Loucy (cell line): Measurements from ENCODE around the gene SEC14L2.

Source experiments
- H2AFZ ChIP-seq: fragments of 200-600 bp; sonication (generic); 2 replicates; pipeline ENCODE4 v1.6.0; 2016; ENCODE audit warnings: antibody characterized with exemption, mild to moderate bottlenecking, low read length, moderate library complexity
- H3F3A ChIP-seq: fragments of 200-600 bp; 2 replicates; pipeline ENCODE4 v1.6.0; 2016; ENCODE audit warnings: antibody characterized with exemption, low read depth, mild to moderate bottlenecking
- H3K27me3 ChIP-seq: fragments of 200-600 bp; sonication (generic); 2 replicates; pipeline ENCODE4 v1.6.1; 2014; ENCODE audit warnings: low read length, mild to moderate bottlenecking; ENCODE audit not compliant: insufficient read depth, poor library complexity, severe bottlenecking
- H3K36me3 ChIP-seq: fragments of 200-600 bp; sonication (generic); 2 replicates; pipeline ENCODE4 v1.6.1; 2016; ENCODE audit warnings: low read length; ENCODE audit not compliant: insufficient read depth
- H3K4me1 ChIP-seq: fragments of 200-600 bp; sonication (generic); 2 replicates; pipeline ENCODE4 v1.5.1; 2014; ENCODE audit warnings: low read length, mild to moderate bottlenecking; ENCODE audit not compliant: insufficient read depth, poor library complexity, severe bottlenecking
- H3K4me2 ChIP-seq: fragments of 200-600 bp; sonication (generic); 2 replicates; pipeline ENCODE4 v1.6.0; 2014; ENCODE audit warnings: antibody characterized with exemption, low read length, low read depth, mild to moderate bottlenecking; ENCODE audit not compliant: poor library complexity, severe bottlenecking
- H3K4me3 ChIP-seq: fragments of 200-600 bp; sonication (generic); 2 replicates; pipeline ENCODE4 v1.5.1; 2014; ENCODE audit warnings: low read length, mild to moderate bottlenecking, mixed read lengths; ENCODE audit not compliant: poor library complexity, severe bottlenecking
- H3K79me2 ChIP-seq: fragments of 200-600 bp; sonication (generic); 2 replicates; pipeline ENCODE4 v1.6.1; 2014; ENCODE audit warnings: low read length; ENCODE audit not compliant: insufficient read depth
- H3K9ac ChIP-seq: fragments of 200-600 bp; sonication (generic); 2 replicates; pipeline ENCODE4 v1.6.0; 2014; ENCODE audit warnings: mild to moderate bottlenecking, low read depth, low read length, moderate library complexity; ENCODE audit not compliant: poor library complexity, severe bottlenecking
- H3K9me2 ChIP-seq: fragments of 200-600 bp; sonication (generic); replicated peaks from 2 replicates; pipeline ENCODE4 v1.6.1; 2016; ENCODE audit warnings: low read depth, low read length, mixed read lengths
- H3K9me3 ChIP-seq: fragments of 200-600 bp; sonication (generic); 2 replicates; pipeline ENCODE4 v1.6.1; 2014; ENCODE audit warnings: mild to moderate bottlenecking, antibody characterized with exemption, low read length, low read depth; ENCODE audit not compliant: insufficient read depth
- H4K20me1 ChIP-seq: fragments of 200-600 bp; sonication (generic); 2 replicates; pipeline ENCODE4 v1.6.0; 2014; ENCODE audit warnings: antibody characterized with exemption, low read length, mild to moderate bottlenecking; ENCODE audit not compliant: insufficient read depth, poor library complexity, severe bottlenecking
- CTCF ChIP-seq: fragments of 200-600 bp; sonication (generic); conservative IDR thresholded peaks from 2 replicates; pipeline ENCODE4 v1.5.1; 2014; ENCODE audit warnings: mild to moderate bottlenecking, antibody characterized with exemption, low read length
- EZH2phosphoT487 ChIP-seq: fragments of 200-600 bp; IDR thresholded peaks from 2 replicates; pipeline ENCODE4 v1.6.1; 2018; ENCODE audit warnings: antibody characterized with exemption, mild to moderate bottlenecking, moderate library complexity, borderline replicate concordance

SEC14L2 gene

GRCh38 chr22:30396871-30397655 is at the start of gene SEC14L2:
TSS of gene SEC14L2 (plus strand) at chr22:30397018. CDS start at chr22:30397117, 99 bp downstream.
- Histone ChIP-seq H3K36me3 (no peaks in the 10 kb centered on the region), H3K9ac (peak within 1 kb of the TSS; percentile 81), H3K4me2 (peak within 1 kb of the TSS; percentile 98), H3K4me3 (peak within 1 kb of the TSS; percentile 90), H2AFZ (peak within 1 kb of the TSS; percentile 86), H3K9me3 (no peaks in the 10 kb centered on the region), H3F3A (no peaks in the 10 kb centered on the region), H3K4me1 (peaks cover 43% of the 10 kb centered on the region), H3K9me2 (no peaks in the 10 kb centered on the region), H4K20me1 (peaks cover 7% of the 10 kb centered on the region), H3K79me2 (peaks cover 34% of the 10 kb centered on the region), H3K27me3 (no peaks in the 10 kb centered on the region)
- TF ChIP-seq EZH2phosphoT487 (no peak), CTCF (no peak)

GRCh38 chr22:30347255-30347892 is 49.4 kb upstream of the SEC14L2 start:
- no peak overlapping the region for H2AFZ ChIP-seq
- H3K4me2 ChIP-seq, result no peak overlapping the region
- TF ChIP-seq EZH2phosphoT487 (no peak), CTCF (no peak)
- no peaks in the 10 kb centered on the region for H3F3A ChIP-seq
- H4K20me1 ChIP-seq, result peaks cover 30% of the 10 kb centered on the region
- peaks cover 93% of the 10 kb centered on the region for H3K36me3 ChIP-seq
- H3K9ac ChIP-seq, result no peak overlapping the region
- no peaks in the 10 kb centered on the region for H3K27me3 ChIP-seq
- H3K79me2 ChIP-seq, result peaks cover 51% of the 10 kb centered on the region
- peaks cover 6% of the 10 kb centered on the region for H3K4me1 ChIP-seq
- no peak overlapping the region for H3K4me3 ChIP-seq
- no peaks in the 10 kb centered on the region for H3K9me2 ChIP-seq
- no peaks in the 10 kb centered on the region for H3K9me3 ChIP-seq

DNA sequence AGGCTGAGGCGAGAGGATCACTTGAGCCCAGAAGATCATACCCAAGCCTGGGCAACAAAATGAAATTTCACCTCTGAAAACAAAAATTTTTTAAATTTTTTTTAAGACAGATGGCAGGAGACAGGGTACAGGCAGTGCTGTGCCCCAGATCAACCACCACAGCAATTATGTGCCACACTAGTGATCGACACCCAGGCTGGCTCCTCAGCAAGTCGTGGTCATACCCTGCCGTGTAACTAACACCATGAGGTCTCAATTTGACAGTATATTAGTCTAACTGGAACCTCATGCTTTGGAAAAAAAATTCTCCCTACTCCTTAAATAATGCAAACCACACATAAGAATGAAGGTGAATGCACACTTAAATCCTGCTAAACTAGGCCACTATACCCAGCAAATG is 48.4 kb upstream of the SEC14L2 start:
- Histone ChIP-seq H3K9me3 (no peaks in the 10 kb centered on the region), H3K36me3 (peaks cover 89% of the 10 kb centered on the region), H3K4me3 (no peak overlapping the region), H4K20me1 (peaks cover 37% of the 10 kb centered on the region), H2AFZ (no peak overlapping the region), H3K27me3 (no peaks in the 10 kb centered on the region), H3F3A (no peaks in the 10 kb centered on the region), H3K9me2 (no peaks in the 10 kb centered on the region), H3K79me2 (peaks cover 59% of the 10 kb centered on the region), H3K9ac (no peak overlapping the region), H3K4me2 (peak overlapping the region; percentile 45), H3K4me1 (peaks cover 11% of the 10 kb centered on the region)
- TF ChIP-seq EZH2phosphoT487 (no peak), CTCF (no peak)
